Prostate gland (tissue), 2 donors: ENCODE results near the gene ANG. TPM values are rescaled to one million over a fixed set of nuclear protein-coding genes. Genes with fewer than 3 reads are reported as not detected.

ENCODE experiments used
- DNase-seq: peaks from one replicate; pipeline ENCODE4 v3.0.0-alpha.2; 2019; ENCODE audit warnings: low spot score
- H3K27ac ChIP-seq, 2 donors: fragments of 200-600 bp; sonication (generic); 2 replicates each; pipeline ENCODE4 v1.5.1; 2017 to 2019
- H3K27me3 ChIP-seq: fragments of 200-600 bp; sonication (generic); replicated peaks from 2 replicates; pipeline ENCODE4 v1.5.1; 2019; ENCODE audit not compliant: insufficient read depth
- H3K36me3 ChIP-seq, 2 donors: fragments of 200-600 bp; sonication (generic); 1 replicate in 1 of 2; 2 replicates in 1 of 2; pipeline versions ENCODE4 v1.5.1 to v1.8.1; 2017 to 2019
- H3K4me1 ChIP-seq: fragments of 200-600 bp; sonication (generic); replicated peaks from 2 replicates; pipeline ENCODE4 v1.5.1; 2019
- H3K4me3 ChIP-seq, 2 donors: fragments of 200-600 bp; sonication (generic); 2 replicates each; pipeline ENCODE4 v1.5.1; 2017 to 2019
- H3K9me3 ChIP-seq: fragments of 200-600 bp; sonication (generic); 2 replicates; pipeline ENCODE4 v1.5.1; 2017
- CTCF ChIP-seq, 4 experiments: fragments of 200-600 bp in 2 of 4; fragments of 450-650 bp in 2 of 4; sonication (generic) in 2 of 4; IDR thresholded peaks; 1 replicate in 3 of 4; 2 replicates in 1 of 4; pipeline ENCODE4 v1.5.1; 2016 to 2019; ENCODE audit warnings: antibody characterized with exemption in 4 of 4, mild to moderate bottlenecking in 2 of 4, moderate library complexity in 2 of 4
- POLR2A ChIP-seq: fragments of 450-650 bp; IDR thresholded peaks from one replicate; pipeline ENCODE4 v1.6.1; 2016; ENCODE audit warnings: antibody characterized with exemption, mild to moderate bottlenecking
- POLR2AphosphoS5 ChIP-seq: sonication (generic); formaldehyde crosslinking; IDR thresholded peaks from one replicate; pipeline ENCODE4 v1.6.1; 2017; ENCODE audit warnings: antibody characterized with exemption
- WGBS: methylation state at CpG from one replicate; pipeline ENCODE4 v1.1.5; 2018; 5-methylcytosine and 5-hydroxymethylcytosine counted together
- intact Hi-C: fragments of 100-400 bp; cut with DNase I; formaldehyde crosslinking; loops from one replicate; pipeline ENCODE4 v1.14.2; 2022
- total RNA-seq, 2 donors: library from RNA; depleted of rRNA; stranded (reverse); fragments of >200 nt; gene quantifications; one replicate each; pipeline ENCODE4 v1.1.0, GENCODE V29; 2016

Gene ANG
- total RNA-seq, 2 donors from 2014 or later, result 58.6 to 78.2 TPM

DNA sequence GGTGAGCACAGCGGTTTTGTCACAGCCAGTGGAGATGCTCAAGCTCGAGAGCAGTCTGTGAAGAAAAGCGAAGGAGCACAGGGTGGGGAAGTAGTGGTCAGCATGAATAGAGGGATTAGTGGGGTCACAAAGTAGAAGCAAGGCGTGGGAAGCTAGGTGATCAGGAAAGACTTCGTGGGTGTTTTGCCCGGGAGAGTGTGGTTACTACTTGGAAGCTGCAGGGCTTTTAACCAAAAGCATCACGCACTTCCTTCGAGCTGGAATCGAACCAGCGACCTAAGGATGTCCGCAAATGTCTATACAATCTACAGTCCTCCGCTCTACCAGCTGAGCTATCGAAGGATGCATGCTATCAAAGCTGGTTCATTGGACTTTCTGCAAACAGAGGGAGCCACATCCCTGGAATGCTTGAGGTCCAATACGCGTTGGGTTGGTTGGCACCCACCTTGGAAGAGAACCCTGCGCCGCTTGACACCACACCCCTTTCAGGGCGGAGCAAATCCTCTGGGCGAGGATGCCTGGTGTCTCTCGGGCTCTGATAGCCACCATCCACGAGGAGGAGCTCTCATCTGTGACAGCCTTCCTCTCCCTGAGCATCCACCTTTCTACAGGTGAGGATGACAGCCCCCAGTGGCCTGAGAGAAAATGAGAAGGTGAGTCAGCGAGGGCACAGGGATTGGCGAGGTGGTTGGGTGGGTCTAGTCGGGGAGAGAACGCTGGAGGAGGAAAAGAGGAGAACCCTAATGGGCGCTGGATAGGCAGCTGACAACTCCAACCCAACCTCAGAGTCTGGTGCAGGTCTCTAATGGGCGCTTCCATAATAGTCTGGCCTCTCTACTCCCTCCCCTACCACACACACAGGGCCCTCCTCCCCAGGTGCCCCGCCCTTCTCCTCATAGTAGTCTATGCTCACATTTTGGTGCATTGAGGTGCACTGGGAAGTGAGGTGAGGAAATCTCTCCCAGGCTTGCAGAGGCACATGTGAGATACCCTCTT, 31.1 kb upstream of the ANG start:
- Histone ChIP-seq H3K4me1 (no peaks in the 10 kb centered on the region), H3K9me3 (no peaks in the 10 kb centered on the region), H3K36me3 (no peaks in the 10 kb centered on the region), H3K4me3 (no peak overlapping the region), H3K27me3 (peaks cover 3% of the 10 kb centered on the region), H3K27ac (no peak overlapping the region)
- DNase-seq, result no peak
- intact Hi-C loops, result no loop called here
- TF ChIP-seq POLR2AphosphoS5, result no peak
- TF ChIP-seq POLR2A, result no peak
- TF ChIP-seq CTCF (IDR thresholded peaks at IDR 0.05), result no peak
- 32% methylated on average over 28 of the region's 28 CpGs for WGBS

DNA sequence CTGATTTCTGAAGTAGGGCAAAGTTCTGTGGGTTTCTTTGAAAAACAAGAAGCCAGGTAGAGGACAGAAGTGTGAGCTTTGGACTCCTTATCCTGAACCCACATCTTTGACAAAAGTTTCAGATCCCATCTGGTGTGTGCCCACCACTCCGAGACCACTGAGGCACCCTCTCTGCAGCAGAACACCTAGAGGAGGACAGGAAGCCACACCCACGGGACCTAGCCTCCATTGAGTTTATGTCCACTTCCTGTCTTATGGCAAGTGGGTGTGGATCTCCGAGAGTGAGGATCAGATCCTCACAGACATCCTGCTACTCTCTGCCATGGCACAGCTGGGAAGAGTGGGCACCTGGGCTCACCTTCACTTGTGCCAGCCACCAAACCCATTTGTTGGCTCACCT, 30.3 kb upstream of the ANG start:
- Histone ChIP-seq H3K36me3 (no peaks in the 10 kb centered on the region), H3K4me3 (no peak overlapping the region), H3K27ac (no peak overlapping the region), H3K4me1 (no peaks in the 10 kb centered on the region), H3K9me3 (no peaks in the 10 kb centered on the region), H3K27me3 (peaks cover 3% of the 10 kb centered on the region)
- TF ChIP-seq CTCF (IDR thresholded peaks at IDR 0.05), result no peak
- no peak for TF ChIP-seq POLR2A
- no peak for TF ChIP-seq POLR2AphosphoS5
- 80% methylated on average over 3 of the region's 3 CpGs for WGBS
- DNase-seq, result no peak
- intact Hi-C loops, result no loop called here

DNA sequence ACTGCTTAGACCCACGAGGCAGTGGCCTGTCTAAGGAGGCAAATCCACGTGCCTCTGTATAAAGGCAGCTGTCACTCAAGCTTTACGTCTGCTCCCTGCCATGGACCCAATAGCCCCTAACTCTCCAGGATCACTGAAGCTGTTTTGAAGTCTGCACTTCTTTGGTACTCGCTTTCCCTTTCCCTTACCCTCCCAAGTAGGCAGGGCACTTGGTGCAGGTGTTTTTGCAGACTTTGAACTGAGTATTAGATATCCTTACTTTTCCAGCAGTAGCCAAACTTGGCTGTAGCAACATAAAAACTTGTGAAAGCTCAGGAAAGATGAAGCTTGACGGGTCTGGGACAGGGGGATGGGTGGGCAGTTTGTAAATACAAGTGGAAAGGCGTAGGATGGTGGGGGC, 29.2 kb upstream of the ANG start:
- Histone ChIP-seq H3K4me1 (no peaks in the 10 kb centered on the region), H3K36me3 (no peaks in the 10 kb centered on the region), H3K27ac (no peak overlapping the region), H3K27me3 (no peaks in the 10 kb centered on the region), H3K9me3 (no peaks in the 10 kb centered on the region), H3K4me3 (no peak overlapping the region)
- no peak for TF ChIP-seq POLR2A
- TF ChIP-seq CTCF (IDR thresholded peaks at IDR 0.05), result no peak
- TF ChIP-seq POLR2AphosphoS5, result no peak
- WGBS, result 82% methylated on average over 6 of the region's 6 CpGs
- intact Hi-C loops, result no loop called here
- DNase-seq, result no peak

DNA sequence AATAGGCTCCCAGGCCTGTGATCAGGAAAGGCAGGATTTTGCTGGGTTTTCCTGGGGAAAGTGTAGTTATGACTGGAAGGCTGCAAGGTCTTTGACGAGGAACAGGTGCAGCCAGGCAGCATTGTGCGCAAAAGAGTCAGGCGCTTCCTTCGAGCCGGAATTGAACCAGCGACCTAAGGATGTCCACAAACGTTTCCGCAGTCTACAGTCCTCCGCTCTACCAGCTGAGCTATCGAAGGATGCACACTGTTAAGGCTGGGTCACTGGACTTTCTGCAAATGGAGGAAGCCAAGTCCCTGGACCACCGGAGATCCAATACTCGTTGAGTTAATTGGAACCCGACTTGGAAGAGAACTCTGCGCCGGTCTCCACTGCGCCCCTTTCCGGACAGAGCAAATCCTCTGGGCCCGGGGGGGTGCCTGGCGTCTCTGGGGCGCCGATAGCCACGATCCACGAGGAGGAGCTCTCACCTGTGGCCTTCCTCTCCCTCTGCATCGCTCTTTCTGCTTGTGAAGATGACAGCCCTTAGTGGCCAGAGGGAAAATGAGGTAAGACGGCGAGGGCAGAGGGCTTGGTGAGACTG, 28.7 kb upstream of the ANG start:
- TF ChIP-seq POLR2A (no peak), CTCF (IDR thresholded peaks at IDR 0.05) (no peak), POLR2AphosphoS5 (no peak)
- H3K9me3 ChIP-seq, result no peaks in the 10 kb centered on the region
- no peaks in the 10 kb centered on the region for H3K4me1 ChIP-seq
- H3K4me3 ChIP-seq, result no peak overlapping the region
- 68% methylated on average over 26 of the region's 26 CpGs for WGBS
- no peak overlapping the region for H3K27ac ChIP-seq
- no peaks in the 10 kb centered on the region for H3K27me3 ChIP-seq
- H3K36me3 ChIP-seq, result no peaks in the 10 kb centered on the region
- intact Hi-C loops, result no loop called here
- DNase-seq, result no peak
